Transverse colon (tissue), 3 donors: ENCODE data around the gene SHQ1.

Experiments
- CTCF ChIP-seq, 5 experiments: fragments of 200-600 bp in 3 of 5; fragments of 450-650 bp in 2 of 5; sonication (generic) in 3 of 5; IDR thresholded peaks; 1 replicate in 2 of 5; 2 replicates in 3 of 5; pipeline ENCODE4 v1.5.1; 2016 to 2017; ENCODE audit warnings: antibody characterized with exemption in 5 of 5, inconsistent platforms in 3 of 5, mild to moderate bottlenecking in 2 of 5, moderate library complexity in 1 of 5
- POLR2A ChIP-seq: fragments of 450-650 bp; IDR thresholded peaks from one replicate; pipeline ENCODE4 v1.6.1; 2016; ENCODE audit warnings: antibody characterized with exemption, mild to moderate bottlenecking, moderate library complexity

GRCh38 chr3:72721683-72722381, 126.4 kb downstream of the SHQ1 start:
- TF ChIP-seq CTCF (IDR thresholded peaks at IDR 0.05) (no peak), POLR2A (no peak)
